Measurements from ENCODE around the gene C18orf63. TPM values are rescaled to one million over a fixed set of nuclear protein-coding genes. Genes with fewer than 3 reads are reported as not detected.

The C18orf63 gene
- total and polyA plus RNA-seq, 12 donors, result not detected

DNA sequence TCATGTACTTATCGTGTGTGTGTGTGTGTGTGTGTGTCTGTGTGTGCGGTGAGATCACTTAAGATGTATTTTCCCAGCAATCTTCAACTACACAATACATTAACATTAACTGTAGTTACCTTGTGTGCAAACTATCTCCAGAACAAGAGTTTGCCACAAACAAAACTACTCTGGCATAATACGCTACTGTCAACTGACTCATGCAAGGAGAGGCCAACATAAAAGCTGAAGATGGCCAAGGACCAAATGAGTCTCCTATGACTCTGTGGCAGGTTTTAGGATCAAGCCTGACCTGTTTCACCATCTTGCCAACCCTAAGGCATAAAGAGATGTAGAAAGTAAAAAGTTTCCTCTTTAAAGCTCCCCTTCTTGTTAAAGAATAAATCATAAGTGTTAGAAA lies 44.0 kb upstream of the C18orf63 start:
- DNase-seq (no peak), ATAC-seq (no peak)
- H3K4me3 ChIP-seq, result no peak overlapping the region
- H3K9me3 ChIP-seq, result no peaks in the 10 kb centered on the region
- intact Hi-C loops (cut with DNase I), result no loop called here
- peaks cover 6 to 70% (median 40%) of the 10 kb centered on the region in 9 donors for H3K4me1 ChIP-seq
- H3K36me3 ChIP-seq, result peaks cover 0 to 5% (median 0%) of the 10 kb centered on the region in 9 donors
- H3K27ac ChIP-seq, result no peak overlapping the region
- 79 to 97% methylated on average over 3 of the region's 3 CpGs for WGBS, 2 donors
- TF ChIP-seq, protein P1, sequence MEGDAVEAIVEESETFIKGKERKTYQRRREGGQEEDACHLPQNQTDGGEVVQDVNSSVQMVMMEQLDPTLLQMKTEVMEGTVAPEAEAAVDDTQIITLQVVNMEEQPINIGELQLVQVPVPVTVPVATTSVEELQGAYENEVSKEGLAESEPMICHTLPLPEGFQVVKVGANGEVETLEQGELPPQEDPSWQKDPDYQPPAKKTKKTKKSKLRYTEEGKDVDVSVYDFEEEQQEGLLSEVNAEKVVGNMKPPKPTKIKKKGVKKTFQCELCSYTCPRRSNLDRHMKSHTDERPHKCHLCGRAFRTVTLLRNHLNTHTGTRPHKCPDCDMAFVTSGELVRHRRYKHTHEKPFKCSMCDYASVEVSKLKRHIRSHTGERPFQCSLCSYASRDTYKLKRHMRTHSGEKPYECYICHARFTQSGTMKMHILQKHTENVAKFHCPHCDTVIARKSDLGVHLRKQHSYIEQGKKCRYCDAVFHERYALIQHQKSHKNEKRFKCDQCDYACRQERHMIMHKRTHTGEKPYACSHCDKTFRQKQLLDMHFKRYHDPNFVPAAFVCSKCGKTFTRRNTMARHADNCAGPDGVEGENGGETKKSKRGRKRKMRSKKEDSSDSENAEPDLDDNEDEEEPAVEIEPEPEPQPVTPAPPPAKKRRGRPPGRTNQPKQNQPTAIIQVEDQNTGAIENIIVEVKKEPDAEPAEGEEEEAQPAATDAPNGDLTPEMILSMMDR (IDR thresholded peaks at IDR 0.05), result no peak
- H3K27me3 ChIP-seq, result no peaks in the 10 kb centered on the region

DNA sequence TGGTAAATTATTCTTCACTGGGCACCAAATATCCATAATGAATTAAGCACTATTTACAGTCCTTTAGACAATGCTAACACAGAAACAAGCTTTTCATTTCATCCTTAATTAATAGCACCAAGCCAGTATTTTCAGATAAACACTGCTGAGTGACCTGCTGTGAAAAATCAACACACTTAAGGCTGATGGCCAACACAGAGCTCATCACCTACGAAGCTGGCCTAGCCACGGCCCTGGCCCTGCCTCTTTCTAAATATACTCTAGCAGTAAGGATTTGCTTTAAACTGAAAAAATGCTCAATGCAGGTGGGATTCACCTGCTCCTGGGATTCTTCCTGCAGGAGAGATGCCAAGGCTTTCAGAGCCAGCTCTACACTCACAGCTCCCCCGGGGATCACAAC lies 42.2 kb upstream of the C18orf63 start:
- H3K36me3 ChIP-seq, result peaks cover 0 to 5% (median 0%) of the 10 kb centered on the region in 9 donors
- TF ChIP-seq, protein P1 (IDR thresholded peaks at IDR 0.05), result no peak
- no peak overlapping the region for H3K27ac ChIP-seq
- intact Hi-C loops (cut with DNase I), result no loop called here
- no peak for DNase-seq
- no peaks in the 10 kb centered on the region for H3K27me3 ChIP-seq
- ATAC-seq, result no peak
- peaks cover 6 to 85% (median 52%) of the 10 kb centered on the region in 9 donors for H3K4me1 ChIP-seq
- H3K9me3 ChIP-seq, result no peaks in the 10 kb centered on the region
- WGBS, 2 donors, result 53 to 61% methylated on average over 3 of the region's 3 CpGs
- no peak overlapping the region for H3K4me3 ChIP-seq

DNA sequence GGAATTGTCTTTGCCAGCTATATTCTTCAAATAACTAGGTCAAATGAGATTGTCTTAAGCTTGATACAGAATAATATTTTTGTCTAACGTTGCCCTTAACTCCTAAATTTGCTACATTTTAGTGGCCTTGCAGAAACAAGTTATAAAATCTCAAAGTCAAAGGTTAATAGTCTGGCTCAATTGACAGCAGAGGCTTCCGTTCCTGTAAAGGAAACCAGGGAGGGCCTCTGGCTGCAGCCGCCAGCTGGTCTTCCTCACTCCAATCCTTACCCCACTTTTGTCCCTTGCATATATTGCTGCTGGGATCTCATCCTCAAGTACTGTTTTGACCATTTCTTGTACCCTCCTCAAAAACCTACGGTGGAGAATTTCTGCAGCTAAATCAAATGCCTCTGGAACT lies 40.9 kb upstream of the C18orf63 start:
- ATAC-seq (no peak), DNase-seq (no peak)
- H3K27ac ChIP-seq, result no peak overlapping the region
- 56 to 60% methylated on average over 4 of the region's 4 CpGs for WGBS, 2 donors
- H3K36me3 ChIP-seq, result peaks cover 0 to 5% (median 0%) of the 10 kb centered on the region in 9 donors
- peaks cover 5 to 81% (median 47%) of the 10 kb centered on the region in 9 donors for H3K4me1 ChIP-seq
- intact Hi-C loops (cut with DNase I), result no loop called here
- no peaks in the 10 kb centered on the region for H3K27me3 ChIP-seq
- no peak overlapping the region for H3K4me3 ChIP-seq
- TF ChIP-seq, protein P1 (IDR thresholded peaks at IDR 0.05), result no peak
- H3K9me3 ChIP-seq, result no peaks in the 10 kb centered on the region

DNA sequence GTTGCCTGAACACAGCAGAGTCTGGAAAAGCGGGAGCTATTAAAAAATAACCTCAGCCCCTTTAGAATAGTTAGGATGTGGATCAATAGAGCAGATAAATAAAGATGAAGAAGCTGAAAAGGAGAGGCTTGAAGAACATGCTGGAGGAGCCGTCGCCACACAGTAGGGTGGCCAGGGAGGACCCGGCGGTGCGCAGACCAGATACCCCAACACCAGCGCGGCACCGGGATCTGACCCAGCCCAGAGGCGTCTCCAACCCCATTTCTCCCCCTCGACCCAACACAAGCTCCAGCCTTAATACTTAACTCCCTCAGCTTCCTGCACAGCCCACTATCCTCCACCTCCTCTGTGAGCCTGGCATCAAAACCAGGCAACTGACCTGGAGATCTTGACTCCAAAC lies 39.9 kb upstream of the C18orf63 start:
- Histone ChIP-seq H3K27ac (no peak overlapping the region), H3K27me3 (no peaks in the 10 kb centered on the region), H3K9me3 (no peaks in the 10 kb centered on the region), H3K36me3 (peaks cover 0 to 9% (median 0%) of the 10 kb centered on the region in 9 donors), H3K4me1 (peaks cover 3 to 76% (median 42%) of the 10 kb centered on the region in 9 donors), H3K4me3 (no peak overlapping the region)
- intact Hi-C loops (cut with DNase I), result no loop called here
- ATAC-seq (no peak), DNase-seq (no peak)
- TF ChIP-seq, protein P1 (IDR thresholded peaks at IDR 0.05), result no peak
- 88 to 95% methylated on average over 11 of the region's 11 CpGs for WGBS, 2 donors

All from heart right ventricle (tissue), 16 donors.